ENCODE data around the gene BIRC5. TPM values are rescaled to one million over a fixed set of nuclear protein-coding genes. Genes with fewer than 3 reads are reported as not detected.

Gene BIRC5
- polyA plus RNA-seq, 4 donors: 2.2 to 40.6 (median 8.5) TPM

DNA sequence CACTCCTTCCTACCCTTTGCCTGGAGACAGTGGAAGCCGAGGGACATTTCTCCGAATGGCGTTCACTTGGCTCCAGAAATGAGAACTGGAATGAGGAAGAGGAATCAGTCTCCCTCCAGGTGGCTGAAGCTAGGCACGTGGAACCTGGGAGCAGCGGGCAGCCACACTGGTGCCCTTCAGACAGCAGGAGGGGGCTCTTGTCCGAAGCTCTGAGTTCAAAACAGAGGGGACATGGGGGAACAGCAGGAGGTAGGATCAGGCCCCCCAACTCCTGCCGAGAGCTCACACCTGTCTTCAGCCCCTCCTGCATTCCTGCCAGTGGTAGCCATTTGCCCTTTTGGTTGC, 58.8 kb downstream of the BIRC5 start:
- Histone ChIP-seq H3K9me3 (ENCODE audit: control insufficient read depth in 2 of 2, insufficient read depth in 1 of 2, low read depth in 1 of 2, low read length in 1 of 2) (peaks cover 0 to 3% of the 10 kb centered on the region in 2 donors), H3K27ac (ENCODE audit: low read depth in 1 of 3, low read length in 2 of 3) (peak overlapping the region in 2 of 3 donors; percentile 78 to 81), H3K4me1 (ENCODE audit: control insufficient read depth in 3 of 3, insufficient read depth in 2 of 3, low read depth in 1 of 3, low read length in 2 of 3) (peaks cover 0 to 56% (median 2%) of the 10 kb centered on the region in 3 donors), H3K27me3 (ENCODE audit: control insufficient read depth in 3 of 3, insufficient read depth in 3 of 3, low read length in 3 of 3) (no peaks in the 10 kb centered on the region), H3K36me3 (ENCODE audit: control insufficient read depth in 3 of 3, insufficient read depth in 2 of 3, low read depth in 1 of 3, low read length in 3 of 3) (peaks cover 0 to 2% (median 0%) of the 10 kb centered on the region in 3 donors), H3K4me3 (ENCODE audit: low read depth in 1 of 3, low read length in 3 of 3) (no peak overlapping the region)
- FAIRE-seq: no peak
- no peak for DNase-seq
- WGBS, 3 donors: 10 to 34% (median 32%) methylated on average over 7 of the region's 7 CpGs

DNA sequence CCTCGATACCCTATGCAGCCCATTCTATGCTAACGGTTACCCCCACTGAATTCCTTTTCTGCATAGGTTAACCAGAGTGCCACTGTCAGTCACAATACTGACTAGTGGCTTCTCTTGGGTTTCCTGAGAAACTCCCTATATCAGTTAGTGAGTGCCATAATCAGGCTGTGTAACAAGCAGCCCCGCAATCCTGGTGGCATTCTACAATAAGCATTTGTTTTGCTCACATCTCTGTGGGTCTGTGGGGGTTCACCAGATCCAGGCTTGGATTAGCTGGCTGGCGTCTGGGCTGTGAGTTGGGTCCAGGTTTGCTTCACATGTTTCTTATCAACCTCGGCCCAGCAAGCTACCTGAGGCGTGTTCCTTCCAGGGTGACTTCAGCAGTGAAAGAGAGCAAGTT, 59.8 kb downstream of the BIRC5 start:
- 90 to 95% (median 92%) methylated on average over 6 of the region's 6 CpGs for WGBS, 3 donors
- H3K27me3 ChIP-seq (ENCODE audit: control insufficient read depth in 3 of 3, insufficient read depth in 3 of 3, low read length in 3 of 3): no peaks in the 10 kb centered on the region
- no peak for FAIRE-seq

More for the DNA sequence above, 59.8 kb downstream of the BIRC5 start:
- Histone ChIP-seq H3K27ac (ENCODE audit: low read depth in 1 of 3, low read length in 2 of 3) (no peak overlapping the region), H3K36me3 (ENCODE audit: control insufficient read depth in 3 of 3, insufficient read depth in 2 of 3, low read depth in 1 of 3, low read length in 3 of 3) (peaks cover 0 to 2% (median 0%) of the 10 kb centered on the region in 3 donors), H3K4me1 (ENCODE audit: control insufficient read depth in 3 of 3, insufficient read depth in 2 of 3, low read depth in 1 of 3, low read length in 2 of 3) (peaks cover 0 to 54% (median 2%) of the 10 kb centered on the region in 3 donors), H3K4me3 (ENCODE audit: low read depth in 1 of 3, low read length in 3 of 3) (no peak overlapping the region), H3K9me3 (ENCODE audit: control insufficient read depth in 2 of 2, insufficient read depth in 1 of 2, low read depth in 1 of 2, low read length in 1 of 2) (peaks cover 0 to 3% of the 10 kb centered on the region in 2 donors)
- DNase-seq: peak in 1 of 2 donors; percentile 13

Other genes starting within 250 kb of the BIRC5 start
- 10 to 100 TPM; 29.7 to 69.6 (median 50.5) TPM for gene TMC6, start 85.5 kb upstream of the BIRC5 start, polyA plus RNA-seq
- 1 to 10 TPM; 1.3 to 7.8 (median 4.9) TPM for gene TMC8, start 83.5 kb upstream of the BIRC5 start, polyA plus RNA-seq
- gene C17orf99, start 67.9 kb upstream of the BIRC5 start, polyA plus RNA-seq: 100 to 1,000 TPM in 1 of 4 donors, under 1 TPM in 1, not detected in 2; 0.19 to 228 TPM
- 100 to 1,000 TPM in 2 of 4 donors, 10 to 100 TPM in 2; 46.5 to 187 (median 120) TPM for gene SYNGR2, start 45.7 kb upstream of the BIRC5 start, polyA plus RNA-seq
- 10 to 100 TPM in 3 of 4 donors, 1 to 10 TPM in 1; 6.9 to 60.6 (median 14.4) TPM for gene TK1, start 27.2 kb upstream of the BIRC5 start, polyA plus RNA-seq
- gene AFMID, start 26.9 kb upstream of the BIRC5 start, polyA plus RNA-seq: 10 to 100 TPM; 24.0 to 61.7 (median 38.7) TPM
- not detected for gene TMEM235, start 17.4 kb downstream of the BIRC5 start, polyA plus RNA-seq
- 10 to 100 TPM in 2 of 4 donors, 1 to 10 TPM in 2; 3.4 to 67.3 (median 17.2) TPM for gene SOCS3, start 145.8 kb downstream of the BIRC5 start, polyA plus RNA-seq
- 10 to 100 TPM; 14.9 to 34.9 (median 20.5) TPM for gene PGS1, start 164.4 kb downstream of the BIRC5 start, polyA plus RNA-seq

All from small intestine (tissue), 7 donors.